HG03432 (cell line): Measurements from ENCODE around the gene MATN3.

Experiments
- ATAC-seq: cut with Tn5 transposase; IDR thresholded peaks from one replicate; pipeline ENCODE4 v1.9.1; 2021; ENCODE audit warnings: mild to moderate bottlenecking, moderate library complexity; ENCODE audit not compliant: unreplicated experiment

Gene MATN3

GRCh38 chr2:20037660-20038059, 25.2 kb upstream of the MATN3 start:
- ATAC-seq, result no peak

DNA sequence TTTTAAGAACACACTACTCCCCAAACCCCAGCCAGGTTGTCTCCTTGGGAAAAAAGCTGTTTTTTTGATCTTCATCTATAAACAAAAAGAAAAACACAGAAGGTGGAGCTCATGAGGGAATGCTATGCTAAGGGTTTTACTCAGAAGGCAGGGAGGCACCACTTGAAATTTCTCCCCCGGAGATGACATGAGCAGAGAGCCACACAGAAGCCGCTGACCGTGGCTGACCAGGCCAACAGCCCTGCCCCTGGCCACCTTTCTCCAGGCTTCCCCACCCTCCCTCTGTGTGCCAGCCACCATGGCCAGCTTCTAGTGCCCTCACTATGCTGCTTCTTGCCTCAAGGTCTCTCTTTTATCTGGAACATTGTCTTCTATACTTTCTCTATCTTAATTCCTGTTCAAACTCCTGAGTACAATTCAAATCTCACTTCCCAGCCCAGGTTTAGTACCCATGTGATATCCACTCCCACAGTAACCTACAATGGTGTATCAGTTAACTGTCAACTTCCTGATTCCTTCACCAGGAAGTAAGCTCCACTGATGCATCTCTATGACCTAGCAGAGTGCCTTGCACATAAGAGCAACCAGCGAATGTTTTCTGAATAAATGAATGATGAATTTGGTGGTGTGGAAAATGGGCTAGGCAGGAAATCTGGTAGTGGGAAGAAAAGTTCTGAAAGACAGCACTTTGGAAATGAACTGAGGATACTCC, 23.6 kb upstream of the MATN3 start:
- peak; percentile 61 for ATAC-seq

DNA sequence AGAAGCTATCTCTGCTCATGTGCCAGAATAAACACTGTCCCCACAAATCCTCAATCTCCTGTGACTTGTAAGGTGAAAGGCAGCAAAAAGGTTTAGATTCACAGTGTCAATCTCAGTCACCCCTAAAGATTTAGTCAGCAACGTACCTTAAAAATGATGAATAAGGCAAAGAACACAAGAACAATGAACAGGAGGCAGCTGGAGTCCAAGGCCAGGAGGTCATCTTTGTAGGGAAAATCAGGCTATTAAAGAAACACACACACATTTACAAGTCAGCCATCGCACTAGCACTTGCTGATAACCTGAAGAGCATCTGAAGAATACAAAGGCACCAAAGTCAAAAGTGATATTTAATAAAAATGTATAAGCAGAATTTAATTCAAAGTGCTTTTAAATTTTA, 22.4 kb upstream of the MATN3 start:
- ATAC-seq, result no peak

DNA sequence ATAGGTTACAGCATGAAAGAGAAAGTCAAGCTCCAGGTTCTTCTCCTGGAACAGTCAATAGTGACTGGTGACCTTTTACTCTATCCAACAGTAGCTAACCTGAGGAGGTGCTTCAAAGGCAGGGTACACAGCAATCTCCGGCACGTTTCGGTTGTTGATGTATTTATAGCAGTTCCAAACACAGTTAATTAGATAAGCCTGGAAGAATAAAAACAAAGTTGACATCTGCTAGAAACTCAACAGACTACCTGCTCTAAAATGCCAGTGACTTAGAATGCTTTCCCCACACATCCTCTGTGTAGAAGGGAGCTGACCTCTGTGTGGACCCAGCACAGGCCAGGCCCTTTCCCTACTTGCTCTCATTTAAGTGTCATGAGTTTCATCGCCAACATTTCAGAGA, 21.8 kb upstream of the MATN3 start:
- ATAC-seq, result no peak

GRCh38 chr2:20033322-20033721, 20.9 kb upstream of the MATN3 start:
- no peak for ATAC-seq

- ATAC-seq, result no peak
Observed at GRCh38 chr2:20030224-20030623, 17.8 kb upstream of the MATN3 start.

- ATAC-seq, result no peak
Observed at GRCh38 chr2:20027705-20028434, 15.4 kb upstream of the MATN3 start.

- ATAC-seq, result no peak
Observed at GRCh38 chr2:20027260-20027677, 14.8 kb upstream of the MATN3 start.

DNA sequence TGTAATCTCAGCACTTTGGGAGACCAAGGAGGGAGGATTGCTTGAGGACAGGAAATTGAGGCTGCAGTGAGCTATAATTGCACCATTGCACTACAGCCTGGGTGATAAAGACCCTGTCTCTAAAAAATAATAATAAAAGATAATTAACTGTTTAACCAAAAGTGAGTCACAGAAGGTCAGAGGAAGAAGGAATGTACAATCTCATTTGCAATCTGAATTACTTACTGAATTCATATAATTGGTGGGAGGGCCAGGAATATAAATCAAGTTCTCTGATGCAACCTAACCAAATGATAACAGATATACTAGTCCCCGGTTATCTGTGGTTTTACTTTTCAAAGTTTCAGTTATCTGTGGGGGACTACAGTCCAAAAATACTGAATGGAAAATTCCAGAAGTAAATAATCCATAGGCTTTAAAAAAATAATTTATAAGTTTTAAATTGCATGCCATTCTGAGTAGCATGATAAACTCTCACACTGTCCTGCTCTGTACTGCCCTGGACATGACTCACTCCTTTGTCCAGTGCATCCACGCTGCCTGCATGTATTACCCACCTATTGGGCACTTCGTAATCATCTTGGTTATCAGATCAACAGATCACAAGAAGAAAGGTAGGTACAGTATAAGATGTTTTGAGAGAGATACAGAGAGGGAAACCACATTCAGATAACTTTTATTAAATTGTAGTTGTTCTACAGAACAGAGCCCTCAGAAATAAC, 12.8 kb upstream of the MATN3 start:
- ATAC-seq, result no peak

- no peak for ATAC-seq
Observed at GRCh38 chr2:20023688-20024087, 11.2 kb upstream of the MATN3 start.

- ATAC-seq, result no peak
Observed at GRCh38 chr2:20021405-20022009, 9.0 kb upstream of the MATN3 start.

DNA sequence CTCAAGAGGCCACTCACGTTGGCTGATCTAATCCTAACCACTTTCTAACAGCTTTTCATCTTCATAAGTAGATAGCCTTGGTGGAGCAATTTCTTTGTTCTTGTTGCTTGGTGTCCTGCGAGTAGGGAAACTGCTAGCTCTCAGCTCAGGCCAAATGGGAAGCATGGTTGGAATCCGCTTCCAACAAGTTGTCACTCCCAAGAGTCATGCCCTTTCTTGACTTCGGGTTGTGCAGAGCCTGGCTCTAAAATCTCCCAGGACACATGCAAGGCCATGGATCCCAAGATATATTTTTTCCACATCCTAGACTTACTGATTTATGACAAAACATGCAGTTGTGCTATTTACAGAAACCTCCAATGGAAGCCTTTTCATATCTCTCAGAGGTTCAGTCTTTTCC, 7.3 kb upstream of the MATN3 start:
- no peak for ATAC-seq

- no peak for ATAC-seq
Observed at GRCh38 chr2:20018601-20019152, 6.2 kb upstream of the MATN3 start.

DNA sequence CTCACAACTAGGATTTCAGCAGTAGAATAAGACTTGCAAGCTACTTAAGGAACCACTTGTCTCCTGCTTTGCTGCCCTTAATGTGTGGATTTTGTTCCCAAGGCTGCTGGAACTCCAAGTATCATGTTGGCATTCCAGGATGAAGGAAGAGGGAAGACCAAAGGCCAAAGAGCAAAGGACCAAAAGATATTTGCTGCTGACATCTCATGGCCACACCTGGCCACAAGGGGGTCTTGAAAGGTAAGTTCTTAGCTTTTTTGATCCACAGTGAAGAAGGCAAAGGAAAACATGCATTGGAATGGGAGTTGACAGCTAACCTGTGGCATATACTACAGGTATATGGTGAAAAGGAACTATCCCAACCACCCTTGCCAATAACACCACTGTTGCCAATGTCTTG, 3.9 kb upstream of the MATN3 start:
- ATAC-seq, result no peak

DNA sequence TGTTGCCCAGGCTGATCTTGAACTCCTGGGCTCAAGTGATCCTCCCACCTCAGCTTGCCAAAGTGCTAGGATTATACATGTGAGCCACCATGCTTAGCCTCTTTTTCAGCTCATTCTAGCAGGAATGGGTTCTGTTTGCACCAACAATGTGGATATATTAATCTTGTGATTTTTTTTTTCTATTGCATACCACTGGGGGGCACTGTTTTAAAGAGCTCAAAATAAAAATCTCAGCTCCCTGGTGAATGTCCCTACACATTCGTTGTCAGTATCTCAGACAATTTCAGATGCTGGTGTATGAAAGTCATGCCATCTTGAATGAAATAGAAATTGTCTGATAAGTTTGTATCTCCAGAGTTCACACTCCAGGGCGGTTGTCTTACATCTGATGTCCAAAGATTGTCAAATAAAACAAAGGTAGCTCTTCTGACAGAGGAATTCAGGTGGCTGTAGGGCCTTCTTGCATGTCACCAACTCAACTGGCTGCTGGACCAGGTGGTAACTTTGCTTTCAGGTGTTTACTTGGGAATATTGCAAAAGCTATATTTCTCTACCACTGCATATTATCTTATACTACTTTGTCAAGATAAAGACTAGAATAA, 3.1 kb upstream of the MATN3 start:
- ATAC-seq, result no peak

DNA sequence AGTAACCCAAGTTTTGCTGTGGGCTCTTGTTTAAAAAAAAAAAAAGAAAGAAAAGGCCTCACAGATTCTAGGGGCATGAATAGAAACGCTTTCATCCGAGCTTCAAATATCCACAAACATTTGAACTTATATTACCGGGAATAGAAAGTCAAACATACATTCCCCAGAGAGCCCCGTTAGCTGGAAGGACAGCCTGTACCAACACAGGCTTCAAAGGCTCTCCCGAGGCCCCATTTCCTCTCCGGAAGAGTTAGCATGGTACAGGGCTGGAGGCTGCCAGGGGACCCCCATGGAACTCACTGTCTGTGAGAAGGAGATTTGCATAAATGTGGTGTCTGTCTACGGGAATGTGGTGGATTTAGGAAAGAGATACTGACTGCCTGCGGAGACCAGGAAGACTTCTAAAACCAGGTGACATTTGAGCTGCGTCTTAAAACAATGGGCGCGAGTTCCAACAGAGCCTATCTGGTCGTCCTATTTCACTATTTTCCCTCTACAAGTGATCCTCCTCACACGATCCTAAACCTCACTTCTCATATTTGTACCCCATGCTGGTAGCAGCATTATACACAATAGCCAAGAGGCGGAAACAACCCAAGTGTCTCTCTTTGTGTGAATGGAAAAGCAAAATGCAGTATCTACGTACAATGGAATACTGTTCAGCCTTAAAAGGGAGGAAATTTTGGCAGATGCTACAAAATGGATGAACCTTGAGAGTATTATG, 820 bp upstream of the MATN3 start:
- peak; percentile 13 for ATAC-seq

DNA sequence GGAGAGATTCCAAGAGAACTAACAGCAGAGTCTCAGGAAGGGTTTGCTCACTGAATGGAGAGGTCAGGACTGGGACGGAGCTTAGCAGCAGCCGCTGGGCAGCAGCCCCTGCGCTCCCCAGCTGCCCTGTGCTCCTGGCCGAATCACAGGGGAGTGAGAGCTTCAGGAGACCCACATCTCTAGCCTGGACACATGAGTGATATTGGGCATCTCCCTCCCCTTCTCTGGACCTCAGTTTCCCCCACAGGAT, 511 bp downstream of the MATN3 start:
- ATAC-seq, result no peak

- ATAC-seq, result no peak
Observed at GRCh38 chr2:20011276-20012031, 1.0 kb downstream of the MATN3 start.

DNA sequence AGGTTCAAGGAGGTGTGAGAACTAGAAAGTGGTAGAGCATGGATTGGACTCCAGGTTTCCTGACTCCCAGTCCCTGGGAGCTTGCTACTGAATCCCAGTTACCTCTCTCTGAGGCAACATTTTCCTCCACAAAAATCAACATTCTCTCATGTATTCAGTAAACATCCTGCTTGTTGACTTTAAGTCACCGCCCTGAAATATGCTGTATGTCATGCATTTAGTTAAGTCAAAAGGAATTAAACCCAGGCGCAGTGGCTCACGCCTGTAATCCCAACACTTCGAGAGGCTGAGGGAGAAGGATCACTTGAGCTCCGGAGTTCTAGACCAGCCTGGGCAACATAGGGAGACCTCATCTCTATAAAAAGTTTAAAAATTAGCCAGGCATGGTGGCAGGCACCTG, 3.8 kb downstream of the MATN3 start:
- no peak for ATAC-seq
